Stimulated activated CD8-positive, alpha-beta memory T cell treated with anti-CD3 and anti-CD28 coated beads, Interleukin-2, amount 100 ng/mL, for 48 hours (primary cell): ENCODE results near the gene PHACTR1.
A peak's percentile ranks its signal among the peaks of the same experiment; 100 is the strongest.
"Not testable (repeated sequence)": the region's sequence is repeated elsewhere in the genome, so short reads cannot be mapped to it uniquely, and the experiment has no call there.

Experiments
- DNase-seq, 2 donors: peaks; one replicate each; pipeline ENCODE4 v3.0.0-alpha.2; 2020; ENCODE audit warnings: low read depth in 2 of 2

PHACTR1 gene

DNA sequence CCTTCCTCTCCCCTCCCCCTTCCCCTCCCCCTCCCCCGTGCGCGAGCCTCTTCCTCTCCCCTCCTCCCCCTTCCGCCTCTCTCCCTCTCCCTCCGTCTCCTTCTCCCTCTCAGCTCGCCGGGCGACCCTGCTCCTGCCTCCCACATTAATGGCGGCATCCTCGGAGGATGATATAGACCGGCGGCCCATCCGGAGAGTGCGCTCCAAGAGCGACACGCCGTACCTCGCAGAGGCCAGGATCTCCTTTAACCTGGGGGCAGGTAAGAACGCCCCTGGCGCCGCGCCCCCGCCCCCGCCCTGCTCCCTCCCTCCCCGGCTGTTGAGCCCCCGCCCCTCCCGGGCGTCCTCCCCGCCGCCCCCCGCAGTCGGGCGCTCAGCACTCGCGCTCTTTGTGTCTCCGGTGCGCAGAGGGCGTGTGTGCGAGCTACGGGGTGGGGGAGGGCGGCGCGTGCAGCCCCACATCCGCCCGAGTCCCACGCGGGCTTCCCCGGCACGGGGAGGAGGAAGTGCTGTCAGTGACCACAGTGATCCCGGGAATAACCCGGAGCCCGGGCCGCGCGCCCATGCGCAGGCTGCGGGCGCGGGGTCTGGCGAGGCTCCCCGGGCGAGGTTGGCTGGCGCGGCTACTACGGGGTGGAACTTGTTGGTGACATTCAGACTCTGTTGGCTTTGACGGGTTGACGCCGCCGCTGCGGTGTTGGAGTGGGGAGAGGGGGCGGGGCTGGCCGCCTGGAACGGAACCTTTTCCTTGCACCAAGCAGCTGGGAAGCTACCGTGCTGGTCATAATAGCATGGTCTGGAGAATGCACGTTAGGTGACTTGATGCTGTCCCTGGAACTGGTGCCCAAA, 33.2 kb downstream of the PHACTR1 start:
- DNase-seq: no peak

DNA sequence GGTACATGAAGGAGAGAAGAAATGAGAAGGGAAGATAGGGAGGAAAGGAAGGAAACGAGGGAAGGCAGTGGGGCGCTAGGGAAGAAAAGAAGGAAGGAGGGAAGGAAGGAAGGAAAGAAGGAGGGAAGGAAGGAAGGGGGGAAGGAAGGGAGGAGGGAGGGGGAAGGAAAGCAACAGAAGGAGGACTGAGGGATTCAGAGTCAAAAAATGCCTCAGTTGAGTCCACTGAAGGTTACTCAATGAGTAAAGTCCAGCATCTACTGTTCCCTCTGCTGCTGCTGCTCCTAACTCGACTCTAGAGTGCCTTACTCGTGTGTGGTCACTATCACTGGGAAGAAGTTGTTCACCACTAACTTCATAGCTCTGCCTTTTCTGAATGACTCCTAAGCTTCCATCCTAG, 33.8 kb downstream of the PHACTR1 start:
- DNase-seq: no peak

DNA sequence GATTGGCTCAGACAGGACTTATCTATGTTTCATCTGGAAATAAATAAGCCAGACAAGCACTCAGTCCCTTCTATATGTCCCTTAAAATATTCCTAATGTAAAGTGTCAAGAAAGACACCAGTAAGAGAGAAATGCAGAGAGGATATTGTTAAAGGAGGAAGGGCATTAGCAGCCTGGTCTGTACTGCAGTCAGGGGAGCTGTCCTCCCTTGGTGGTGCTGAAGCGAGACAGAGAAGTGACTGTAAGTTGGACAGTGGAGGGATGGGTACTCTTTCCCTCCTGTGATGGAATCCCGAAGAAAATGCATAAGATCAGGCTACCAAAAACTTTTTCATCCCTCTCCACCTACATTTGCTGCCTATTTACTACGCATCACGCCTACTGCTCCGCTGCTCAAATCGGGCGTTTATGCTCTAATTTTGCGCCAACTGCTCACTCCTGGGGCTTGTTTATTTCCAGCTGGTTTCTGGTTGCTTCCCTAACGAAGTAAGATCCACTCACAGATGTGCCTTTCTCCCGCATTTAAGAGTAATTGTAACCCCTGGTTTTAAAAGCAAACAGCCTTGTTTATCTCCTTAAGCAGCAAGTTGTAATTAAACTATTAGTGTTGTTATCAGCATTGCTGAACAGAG, 35.2 kb downstream of the PHACTR1 start:
- DNase-seq: peak; percentile 5 to 14

DNA sequence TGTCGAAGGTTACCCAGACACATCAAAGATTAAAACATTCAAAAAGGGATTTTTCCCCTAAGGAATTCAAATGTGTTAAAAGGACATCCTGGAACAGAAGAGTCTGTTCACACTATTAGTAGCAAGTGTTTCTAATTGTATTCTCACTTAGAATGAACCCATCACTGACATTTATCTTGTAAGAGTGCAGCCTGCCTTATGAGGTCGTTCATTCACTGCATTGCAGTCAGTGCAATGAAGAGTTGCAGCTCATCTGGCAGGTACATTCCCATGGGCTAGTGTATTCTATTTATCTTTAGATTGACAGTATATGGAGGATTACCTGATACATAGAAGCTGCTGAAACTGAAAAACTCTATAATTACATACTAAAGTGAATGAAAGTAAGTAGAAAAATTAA, 36.5 kb downstream of the PHACTR1 start:
- no peak for DNase-seq

DNA sequence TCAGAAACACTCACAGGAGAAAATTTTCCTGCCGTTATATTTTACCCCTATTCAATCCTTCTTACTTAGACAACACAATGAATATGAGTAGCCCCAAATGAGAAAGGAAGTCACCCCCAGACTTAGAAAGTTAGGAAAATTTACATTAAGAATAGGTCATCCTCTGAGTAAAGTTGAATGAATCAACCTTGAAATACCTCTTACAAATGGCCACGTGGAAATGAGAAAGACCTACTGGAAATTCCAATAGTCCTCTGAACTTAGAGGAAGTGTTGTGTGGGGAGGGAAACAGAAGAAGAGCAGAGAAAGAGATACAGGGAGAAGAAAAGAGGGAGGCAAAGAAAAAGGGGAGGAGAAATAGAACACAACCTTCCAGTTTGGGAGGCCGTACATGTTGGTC, 43.7 kb downstream of the PHACTR1 start:
- no peak for DNase-seq

DNA sequence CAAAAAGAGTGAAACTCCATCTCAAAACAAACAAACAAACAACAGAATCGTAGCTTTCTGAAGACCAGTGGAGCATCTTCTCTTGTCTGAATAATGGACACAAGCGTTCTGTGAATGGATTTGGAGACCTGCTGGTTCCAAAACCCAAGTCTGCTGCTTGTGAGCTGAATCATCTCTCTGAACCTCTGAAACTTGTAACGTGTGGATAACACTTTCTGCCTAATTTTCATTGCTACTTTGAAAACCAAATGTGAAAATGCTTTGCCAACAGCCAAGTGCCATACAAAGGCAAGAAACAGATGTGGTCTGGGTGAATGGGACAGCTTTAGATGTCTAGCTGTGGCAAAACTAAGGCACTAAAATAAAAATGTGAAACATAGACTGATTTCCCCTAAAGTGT, 44.3 kb downstream of the PHACTR1 start:
- no peak for DNase-seq

DNA sequence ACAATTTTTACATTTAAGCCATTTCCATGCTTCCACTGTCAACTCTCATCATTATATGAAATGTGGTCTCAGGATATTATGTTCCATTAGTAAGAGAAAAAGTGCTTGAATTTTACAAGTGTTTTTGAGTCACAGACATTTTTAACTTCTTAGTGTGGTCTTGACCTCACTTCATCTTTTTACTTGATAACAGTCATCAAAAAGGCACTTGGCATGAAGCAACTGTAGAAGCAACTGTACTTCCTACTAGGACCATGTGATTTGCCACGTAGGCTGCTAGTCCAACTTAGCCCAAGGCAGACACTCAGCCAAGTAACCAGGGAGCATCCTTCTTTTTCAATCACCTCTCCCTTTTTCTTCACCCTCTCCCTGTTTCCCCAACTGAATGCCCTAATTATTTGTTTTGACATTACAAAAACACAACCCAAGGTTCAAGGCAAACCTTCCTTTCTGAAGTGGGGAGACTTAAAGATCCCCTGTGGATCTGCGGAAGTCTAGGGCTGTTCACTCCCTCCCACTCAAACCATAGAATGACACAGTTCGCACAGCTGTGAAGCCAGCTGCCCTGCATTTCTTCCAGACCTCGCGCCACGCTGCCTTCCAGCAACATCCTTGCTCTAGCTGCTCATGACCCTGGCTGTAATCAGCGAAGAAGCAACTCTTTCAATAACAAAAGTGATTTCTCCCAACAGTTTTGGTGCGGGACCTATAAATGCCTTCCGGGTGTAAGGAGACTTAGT, 45.0 kb downstream of the PHACTR1 start:
- no peak for DNase-seq

DNA sequence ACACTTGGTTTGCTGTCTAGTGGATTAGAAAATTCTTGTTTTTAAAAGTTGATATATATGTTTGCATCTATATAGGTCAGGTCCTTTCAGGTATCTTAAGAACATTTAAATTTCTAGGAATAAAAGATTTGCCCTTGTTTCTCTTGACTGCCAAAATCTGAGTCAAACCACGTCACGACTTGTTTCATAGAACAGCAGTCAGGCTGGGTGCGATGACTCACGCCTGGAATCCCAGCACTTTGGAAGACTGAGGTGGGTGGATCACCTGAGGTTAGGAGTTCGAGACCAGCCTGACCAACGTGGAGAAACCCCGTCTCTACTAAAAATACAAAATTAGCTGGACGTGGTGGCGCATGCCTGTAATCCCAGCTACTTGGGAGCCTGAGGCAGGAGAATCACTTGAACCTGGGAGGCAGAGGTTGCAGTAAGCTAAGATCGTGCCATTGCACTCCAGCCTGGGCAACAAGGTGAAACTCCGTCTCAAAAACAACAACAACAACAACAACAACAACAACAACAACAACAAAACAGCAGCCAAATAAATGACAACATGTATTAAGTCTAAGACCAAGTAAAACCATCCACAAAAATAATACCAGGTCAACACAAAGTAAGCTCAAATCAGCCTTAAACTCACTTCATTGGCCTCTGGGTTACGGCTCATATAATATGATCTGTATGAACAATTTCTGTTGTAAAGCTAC, 46.3 kb downstream of the PHACTR1 start:
- DNase-seq: not testable (repeated sequence)

DNA sequence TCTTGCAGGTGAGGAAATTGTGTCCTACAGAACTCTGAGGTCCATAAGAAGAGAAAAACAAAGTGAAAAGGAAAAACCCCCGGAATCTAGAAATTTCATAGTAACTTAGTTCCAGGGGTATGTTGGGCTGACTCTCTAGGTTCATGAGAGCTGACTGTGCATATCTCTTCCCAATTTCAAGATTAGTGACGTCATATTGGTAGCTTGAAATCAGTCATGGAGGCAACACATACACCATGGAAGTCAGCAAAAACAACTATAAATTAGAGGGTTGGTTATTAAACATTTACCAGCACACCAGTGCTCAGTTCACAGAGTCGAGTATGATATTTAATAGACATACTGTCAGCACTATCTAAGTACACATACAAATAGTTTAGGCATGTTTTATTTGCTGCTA, 49.8 kb downstream of the PHACTR1 start:
- no peak for DNase-seq

DNA sequence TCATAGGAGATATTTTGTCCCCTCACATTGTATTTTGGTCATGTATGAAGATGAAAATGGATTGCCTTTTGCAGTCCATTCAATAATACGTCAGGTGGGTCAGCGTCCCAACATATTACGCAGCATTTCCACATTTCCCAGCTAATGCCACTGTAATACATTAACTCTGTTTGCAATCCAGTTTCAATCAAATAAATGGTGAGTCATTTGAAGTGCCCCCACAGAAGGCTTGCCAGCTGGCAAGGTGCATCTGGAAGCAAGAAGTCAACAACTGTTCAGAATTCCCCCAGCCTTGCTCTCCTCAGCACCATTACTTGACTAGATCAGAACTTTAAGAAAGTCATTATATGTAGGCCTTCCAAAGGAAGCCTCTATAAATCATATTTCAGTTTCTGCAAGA, 50.4 kb downstream of the PHACTR1 start:
- no peak for DNase-seq

DNA sequence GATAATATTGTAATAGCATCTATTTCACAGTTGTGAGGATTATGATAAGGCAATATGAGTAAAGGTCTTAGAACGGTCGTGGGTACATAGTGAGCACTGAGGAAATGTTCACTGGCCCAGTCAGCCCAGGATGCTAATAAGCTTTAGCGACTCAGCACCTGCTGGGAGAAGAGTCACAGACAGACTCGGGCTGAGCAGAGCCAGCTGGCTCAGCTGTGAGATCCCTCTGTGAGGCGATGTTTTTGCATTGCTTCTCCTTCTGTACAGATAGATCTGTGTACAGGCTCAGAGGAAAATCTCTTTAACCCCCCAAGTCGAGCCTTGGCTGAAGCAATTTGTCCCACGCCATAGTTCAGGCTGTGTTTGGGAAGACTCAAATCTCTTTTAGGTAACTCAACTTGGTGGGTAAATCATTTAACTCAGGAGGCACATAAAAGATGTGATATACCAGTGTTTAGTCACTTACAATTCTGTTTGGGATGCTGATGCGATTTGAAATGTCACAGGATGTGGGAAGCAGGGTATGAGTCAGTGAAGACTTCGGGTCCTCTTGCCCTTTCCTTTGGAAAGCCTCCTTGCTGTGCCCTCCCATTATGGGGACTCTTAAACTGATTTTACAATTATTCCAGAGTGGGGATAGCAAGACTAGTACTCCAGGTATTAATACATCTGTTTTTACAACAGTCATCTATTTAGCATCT, 53.1 kb downstream of the PHACTR1 start:
- no peak for DNase-seq

DNA sequence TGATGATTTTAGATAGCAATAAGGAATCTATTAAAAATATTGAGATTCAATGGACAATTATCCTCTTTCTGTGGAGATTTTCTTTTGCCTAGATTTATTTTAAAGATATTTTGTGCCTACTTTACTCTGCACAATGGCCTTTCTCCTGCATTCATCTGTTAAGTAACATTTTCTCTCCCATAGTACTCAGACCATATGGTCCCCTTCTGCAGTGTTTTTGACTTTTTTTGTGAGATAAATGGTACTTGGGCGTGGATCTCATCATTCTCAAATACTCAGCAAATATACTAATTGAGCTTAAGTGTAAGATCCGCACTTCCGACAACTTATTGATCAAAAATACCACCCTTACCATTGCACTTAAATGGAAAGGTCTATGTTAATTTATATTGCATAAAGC, 55.8 kb downstream of the PHACTR1 start:
- DNase-seq: no peak

DNA sequence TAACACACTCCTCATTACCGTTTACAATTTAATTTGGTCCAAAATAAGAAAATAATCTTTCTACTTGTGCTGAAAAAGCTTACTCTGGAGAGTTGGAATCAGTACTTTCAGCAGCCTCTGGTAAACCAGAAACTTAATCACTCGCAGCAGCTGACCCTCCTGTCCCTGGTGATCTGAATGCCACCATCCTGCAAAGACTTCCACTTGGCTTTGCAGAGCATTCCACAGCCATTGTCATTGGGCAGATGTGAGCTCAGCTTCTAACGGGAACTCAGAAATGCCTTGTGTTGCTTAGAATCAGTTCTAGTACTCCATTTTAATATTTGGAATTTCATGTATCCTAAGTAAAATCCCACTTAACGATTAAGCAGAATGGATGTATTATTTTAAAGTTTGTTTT, 59.7 kb downstream of the PHACTR1 start:
- DNase-seq: no peak

DNA sequence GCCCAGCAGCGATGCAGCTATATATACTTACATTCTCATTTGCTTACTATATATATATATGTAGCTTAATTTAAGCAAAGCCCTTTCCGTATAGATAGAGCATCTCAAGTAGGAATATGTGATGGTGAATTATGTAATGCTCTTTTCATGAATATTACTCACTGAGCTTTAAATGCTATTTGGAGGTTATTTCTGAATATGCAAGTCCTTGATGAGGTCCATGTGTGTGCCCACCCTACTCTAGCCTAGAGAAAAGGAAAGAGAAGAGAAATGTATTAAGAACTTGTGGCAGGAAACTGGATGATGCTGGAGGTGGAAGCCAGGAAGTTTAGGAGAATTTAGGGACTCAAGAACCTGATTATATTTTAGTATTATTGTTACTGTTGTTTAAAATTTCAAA, 63.2 kb downstream of the PHACTR1 start:
- DNase-seq: no peak

DNA sequence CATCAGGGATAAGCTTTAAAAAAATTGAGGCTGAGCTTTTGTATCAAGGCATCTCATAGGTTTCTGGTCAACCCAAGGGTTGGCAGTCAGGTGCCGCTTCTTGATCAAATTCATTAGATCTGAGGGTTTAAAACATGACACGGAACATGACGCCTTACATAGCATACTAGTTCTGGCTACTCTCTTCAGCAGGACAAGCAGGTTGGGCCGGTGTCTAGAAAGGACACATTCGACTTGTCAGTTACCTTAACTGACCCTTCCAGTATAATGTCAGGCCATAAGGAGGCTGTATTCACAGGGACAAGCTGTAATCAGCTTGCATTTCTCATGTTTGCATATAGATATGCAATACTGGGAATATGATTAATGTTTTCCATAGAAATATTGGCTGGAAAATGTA, 65.6 kb downstream of the PHACTR1 start:
- no peak for DNase-seq

DNA sequence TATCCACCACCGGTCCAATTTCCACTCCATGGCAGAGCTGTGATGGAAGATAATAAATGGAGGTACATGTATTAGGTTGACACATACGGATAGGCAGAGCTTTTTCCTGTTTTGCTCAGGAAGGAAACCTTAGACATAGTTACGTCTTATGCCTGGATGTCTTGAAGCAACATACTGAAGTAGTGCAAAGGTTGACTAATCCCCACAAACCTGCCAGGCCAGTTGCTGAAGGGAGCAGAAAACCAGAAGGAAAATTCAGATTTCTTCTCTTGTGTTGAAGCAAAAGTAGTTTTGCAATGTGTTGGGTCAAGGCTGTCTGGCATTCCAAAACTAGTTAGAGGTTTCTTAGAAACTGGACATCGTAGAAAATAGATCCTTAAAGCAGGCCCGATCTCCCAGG, 68.7 kb downstream of the PHACTR1 start:
- no peak for DNase-seq

DNA sequence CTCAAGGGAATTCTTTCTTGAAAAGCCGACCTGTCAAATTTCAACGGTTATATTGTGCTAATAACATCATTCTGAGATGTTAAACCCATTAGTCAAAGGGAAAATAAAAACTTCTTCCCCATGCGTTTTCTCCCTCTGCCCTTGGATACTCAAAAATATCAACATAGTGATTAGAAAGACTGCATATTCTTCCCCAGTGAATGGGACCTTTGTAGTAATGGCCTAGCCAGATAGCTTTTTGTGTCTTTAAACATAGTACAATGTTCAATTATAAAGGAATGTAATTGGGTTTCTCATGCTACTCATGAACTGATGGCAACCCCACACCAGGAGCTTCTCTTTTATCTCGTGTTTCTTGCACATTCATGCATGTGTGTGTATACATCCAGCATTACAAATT, 69.4 kb downstream of the PHACTR1 start:
- DNase-seq: no peak

DNA sequence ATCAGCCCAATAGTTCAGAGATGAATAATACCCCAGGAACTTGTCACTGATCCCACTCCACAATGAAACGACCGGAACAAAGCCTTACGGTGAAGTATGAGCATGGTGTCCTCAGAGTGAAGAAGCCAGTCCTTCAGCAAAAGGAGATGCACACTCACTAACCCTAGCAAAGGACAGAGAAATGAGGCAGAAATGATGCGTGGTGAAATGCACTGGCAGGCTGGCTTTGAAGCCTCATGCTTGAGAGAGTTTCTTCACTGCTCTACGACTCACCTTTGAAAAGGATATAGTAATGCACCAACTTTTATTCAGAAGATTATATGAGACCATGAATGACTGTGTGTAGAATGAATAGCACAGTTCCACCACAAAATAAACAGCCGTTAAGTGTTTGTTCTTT, 74.8 kb downstream of the PHACTR1 start:
- no peak for DNase-seq

DNA sequence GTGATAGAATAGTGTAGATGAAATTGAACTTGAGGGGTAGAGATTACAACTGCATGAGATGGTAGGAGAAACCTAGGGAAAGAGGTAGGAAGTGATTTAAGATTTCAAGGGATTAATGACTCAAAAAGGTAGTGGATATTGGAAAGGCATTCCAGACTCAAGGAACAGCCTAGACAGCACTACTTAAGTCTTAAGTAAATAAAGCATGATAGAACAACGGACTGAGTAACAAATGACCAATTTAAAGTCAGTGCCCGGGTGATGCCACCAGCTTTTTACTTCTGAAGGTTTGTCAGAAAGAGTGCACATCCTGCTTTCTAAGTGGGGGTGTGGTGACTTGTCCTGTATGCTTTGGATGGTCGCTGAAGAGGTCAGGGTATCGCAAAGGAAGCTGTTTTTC, 81.8 kb downstream of the PHACTR1 start:
- DNase-seq: no peak

DNA sequence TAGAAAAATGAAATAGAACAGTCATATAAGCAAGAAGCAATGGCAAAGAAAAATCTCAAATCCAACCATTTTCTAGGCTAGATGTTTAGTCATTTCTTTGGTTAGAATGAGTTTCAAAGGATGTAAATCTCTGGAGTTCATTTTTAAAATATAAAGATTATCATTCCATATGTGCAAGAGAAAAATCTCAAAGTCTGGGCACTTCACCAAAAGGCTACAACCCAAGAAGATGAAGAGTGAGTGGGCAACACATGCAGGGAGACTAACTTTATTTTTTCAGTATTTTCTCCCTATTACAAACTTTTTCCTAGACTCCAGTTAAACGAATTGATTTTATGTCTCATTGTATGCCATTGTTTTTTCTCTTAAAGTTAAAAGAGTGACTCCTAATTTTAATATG, 83.6 kb downstream of the PHACTR1 start:
- DNase-seq: no peak

DNA sequence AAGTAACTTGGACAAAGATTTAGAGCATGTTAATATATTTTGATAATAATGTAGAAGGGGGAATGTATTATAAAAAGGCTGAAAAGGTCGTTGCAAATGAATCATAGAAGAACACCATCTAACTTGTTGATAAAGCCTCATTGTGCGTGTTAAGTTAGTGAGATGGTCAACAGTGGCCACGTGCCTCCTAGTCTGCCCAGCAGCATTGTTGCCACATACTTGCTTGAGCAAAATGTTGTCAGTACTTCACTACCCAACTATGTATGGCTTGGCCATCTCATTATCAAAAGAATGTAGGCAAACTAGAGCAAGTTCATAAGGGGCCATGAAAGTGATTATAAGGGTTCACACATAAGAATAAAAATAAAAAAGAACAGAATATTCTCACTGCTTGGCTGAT, 84.6 kb downstream of the PHACTR1 start:
- no peak for DNase-seq

DNA sequence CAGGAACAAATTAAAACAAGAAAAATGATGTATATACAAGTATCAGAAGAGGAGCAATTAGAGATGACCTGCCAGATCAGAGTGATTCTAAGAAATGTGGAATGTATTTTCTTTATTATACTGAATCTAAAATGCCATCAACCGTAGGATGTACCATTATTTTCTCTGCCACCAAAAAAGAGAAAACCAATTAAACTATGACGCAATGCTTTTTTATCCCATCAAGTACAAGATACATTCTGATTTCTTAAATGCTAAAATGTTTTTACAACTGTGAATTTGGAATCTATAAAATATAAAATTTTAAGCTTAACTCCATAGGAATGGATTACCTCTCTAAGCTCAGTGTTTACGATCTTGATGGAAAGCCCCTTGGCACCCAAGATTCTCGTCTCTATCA, 85.9 kb downstream of the PHACTR1 start:
- no peak for DNase-seq
